ENCODE measurements around the gene KIRREL1.

KIRREL1 gene

GRCh38 chr1:157993147-157993917 is at the start of gene KIRREL1:
TSS of gene KIRREL1 (plus strand) at chr1:157993645. CDS start at chr1:157993677, 32 bp downstream.
- H3K4me3 ChIP-seq (ENCODE audit: insufficient read length, low read depth), result peak within 1 kb of the TSS; percentile 90
- TF ChIP-seq YY1 (IDR thresholded peaks at IDR 0.05; ENCODE audit: insufficient read depth, insufficient read length), result no peak
- no peak for TF ChIP-seq SUZ12 (IDR thresholded peaks at IDR 0.05; ENCODE audit: extremely low read depth, insufficient read depth, insufficient read length)
- no peak for TF ChIP-seq ZNF274 (IDR thresholded peaks at IDR 0.05; ENCODE audit: low read depth, low read length)
- no peak for DNase-seq (ENCODE audit: low read depth, low spot score)
- H3K27me3 ChIP-seq (ENCODE audit: insufficient read depth, insufficient read length), result peaks cover 3% of the 10 kb centered on the region
- H3K9ac ChIP-seq (ENCODE audit: insufficient read length, low read depth), result peak within 1 kb of the TSS; percentile 97
- H3K9me3 ChIP-seq (ENCODE audit: insufficient read depth, low read length), result no peaks in the 10 kb centered on the region
- peaks cover 13% of the 10 kb centered on the region for H3K4me1 ChIP-seq (ENCODE audit: insufficient read depth, insufficient read length)
- peaks cover 28% of the 10 kb centered on the region for H3K36me3 ChIP-seq (ENCODE audit: insufficient read depth, insufficient read length, low read length)

- no peak overlapping the region for H3K4me3 ChIP-seq (ENCODE audit: insufficient read length, low read depth)
- no peak for DNase-seq (ENCODE audit: low read depth, low spot score)
- TF ChIP-seq YY1 (IDR thresholded peaks at IDR 0.05; ENCODE audit: insufficient read depth, insufficient read length), result no peak
- TF ChIP-seq ZNF274 (IDR thresholded peaks at IDR 0.05; ENCODE audit: low read depth, low read length), result no peak
- TF ChIP-seq SUZ12 (IDR thresholded peaks at IDR 0.05; ENCODE audit: extremely low read depth, insufficient read depth, insufficient read length), result no peak
- no peaks in the 10 kb centered on the region for H3K36me3 ChIP-seq (ENCODE audit: insufficient read depth, insufficient read length, low read length)
- H3K9me3 ChIP-seq (ENCODE audit: insufficient read depth, low read length), result no peaks in the 10 kb centered on the region
- H3K9ac ChIP-seq (ENCODE audit: insufficient read length, low read depth), result no peak overlapping the region
- no peaks in the 10 kb centered on the region for H3K27me3 ChIP-seq (ENCODE audit: insufficient read depth, insufficient read length)
- no peaks in the 10 kb centered on the region for H3K4me1 ChIP-seq (ENCODE audit: insufficient read depth, insufficient read length)
Observed at GRCh38 chr1:157944663-157945280, 48.7 kb upstream of the KIRREL1 start.

- Histone ChIP-seq H3K27me3 (ENCODE audit: insufficient read depth, insufficient read length) (peaks cover 6% of the 10 kb centered on the region), H3K4me1 (ENCODE audit: insufficient read depth, insufficient read length) (no peaks in the 10 kb centered on the region), H3K9ac (ENCODE audit: insufficient read length, low read depth) (no peak overlapping the region), H3K9me3 (ENCODE audit: insufficient read depth, low read length) (no peaks in the 10 kb centered on the region), H3K4me3 (ENCODE audit: insufficient read length, low read depth) (no peak overlapping the region), H3K36me3 (ENCODE audit: insufficient read depth, insufficient read length, low read length) (no peaks in the 10 kb centered on the region)
- no peak for TF ChIP-seq ZNF274 (IDR thresholded peaks at IDR 0.05; ENCODE audit: low read depth, low read length)
- TF ChIP-seq YY1 (IDR thresholded peaks at IDR 0.05; ENCODE audit: insufficient read depth, insufficient read length), result no peak
- TF ChIP-seq SUZ12 (IDR thresholded peaks at IDR 0.05; ENCODE audit: extremely low read depth, insufficient read depth, insufficient read length), result no peak
- DNase-seq (ENCODE audit: low read depth, low spot score), result peak; percentile 79
Observed at GRCh38 chr1:157948312-157949073, 45.0 kb upstream of the KIRREL1 start.

- Histone ChIP-seq H3K36me3 (ENCODE audit: insufficient read depth, insufficient read length, low read length) (no peaks in the 10 kb centered on the region), H3K27me3 (ENCODE audit: insufficient read depth, insufficient read length) (peaks cover 6% of the 10 kb centered on the region), H3K9me3 (ENCODE audit: insufficient read depth, low read length) (no peaks in the 10 kb centered on the region), H3K4me3 (ENCODE audit: insufficient read length, low read depth) (no peak overlapping the region), H3K4me1 (ENCODE audit: insufficient read depth, insufficient read length) (no peaks in the 10 kb centered on the region), H3K9ac (ENCODE audit: insufficient read length, low read depth) (no peak overlapping the region)
- TF ChIP-seq ZNF274 (IDR thresholded peaks at IDR 0.05; ENCODE audit: low read depth, low read length) (no peak), YY1 (IDR thresholded peaks at IDR 0.05; ENCODE audit: insufficient read depth, insufficient read length) (no peak), SUZ12 (IDR thresholded peaks at IDR 0.05; ENCODE audit: extremely low read depth, insufficient read depth, insufficient read length) (no peak)
- no peak for DNase-seq (ENCODE audit: low read depth, low spot score)
Observed at GRCh38 chr1:157949074-157949354, 44.4 kb upstream of the KIRREL1 start.

GRCh38 chr1:157951230-157951629 is 42.2 kb upstream of the KIRREL1 start:
- Histone ChIP-seq H3K4me1 (ENCODE audit: insufficient read depth, insufficient read length) (no peaks in the 10 kb centered on the region), H3K9ac (ENCODE audit: insufficient read length, low read depth) (no peak overlapping the region), H3K36me3 (ENCODE audit: insufficient read depth, insufficient read length, low read length) (no peaks in the 10 kb centered on the region), H3K9me3 (ENCODE audit: insufficient read depth, low read length) (no peaks in the 10 kb centered on the region), H3K27me3 (ENCODE audit: insufficient read depth, insufficient read length) (peaks cover 6% of the 10 kb centered on the region), H3K4me3 (ENCODE audit: insufficient read length, low read depth) (no peak overlapping the region)
- no peak for DNase-seq (ENCODE audit: low read depth, low spot score)
- TF ChIP-seq YY1 (IDR thresholded peaks at IDR 0.05; ENCODE audit: insufficient read depth, insufficient read length), result no peak
- no peak for TF ChIP-seq SUZ12 (IDR thresholded peaks at IDR 0.05; ENCODE audit: extremely low read depth, insufficient read depth, insufficient read length)
- TF ChIP-seq ZNF274 (IDR thresholded peaks at IDR 0.05; ENCODE audit: low read depth, low read length), result no peak

GRCh38 chr1:157952601-157953000 is 40.8 kb upstream of the KIRREL1 start:
- no peaks in the 10 kb centered on the region for H3K36me3 ChIP-seq (ENCODE audit: insufficient read depth, insufficient read length, low read length)
- no peak overlapping the region for H3K9ac ChIP-seq (ENCODE audit: insufficient read length, low read depth)
- H3K4me3 ChIP-seq (ENCODE audit: insufficient read length, low read depth), result no peak overlapping the region
- H3K9me3 ChIP-seq (ENCODE audit: insufficient read depth, low read length), result no peaks in the 10 kb centered on the region
- peaks cover 6% of the 10 kb centered on the region for H3K27me3 ChIP-seq (ENCODE audit: insufficient read depth, insufficient read length)
- no peak for TF ChIP-seq ZNF274 (IDR thresholded peaks at IDR 0.05; ENCODE audit: low read depth, low read length)
- no peak for TF ChIP-seq YY1 (IDR thresholded peaks at IDR 0.05; ENCODE audit: insufficient read depth, insufficient read length)
- no peak for TF ChIP-seq SUZ12 (IDR thresholded peaks at IDR 0.05; ENCODE audit: extremely low read depth, insufficient read depth, insufficient read length)
- DNase-seq (ENCODE audit: low read depth, low spot score), result no peak
- H3K4me1 ChIP-seq (ENCODE audit: insufficient read depth, insufficient read length), result no peaks in the 10 kb centered on the region

- Histone ChIP-seq H3K9ac (ENCODE audit: insufficient read length, low read depth) (no peak overlapping the region), H3K27me3 (ENCODE audit: insufficient read depth, insufficient read length) (peaks cover 6% of the 10 kb centered on the region), H3K4me3 (ENCODE audit: insufficient read length, low read depth) (no peak overlapping the region), H3K4me1 (ENCODE audit: insufficient read depth, insufficient read length) (no peaks in the 10 kb centered on the region), H3K36me3 (ENCODE audit: insufficient read depth, insufficient read length, low read length) (no peaks in the 10 kb centered on the region), H3K9me3 (ENCODE audit: insufficient read depth, low read length) (no peaks in the 10 kb centered on the region)
- TF ChIP-seq YY1 (IDR thresholded peaks at IDR 0.05; ENCODE audit: insufficient read depth, insufficient read length), result no peak
- TF ChIP-seq ZNF274 (IDR thresholded peaks at IDR 0.05; ENCODE audit: low read depth, low read length), result no peak
- TF ChIP-seq SUZ12 (IDR thresholded peaks at IDR 0.05; ENCODE audit: extremely low read depth, insufficient read depth, insufficient read length), result no peak
- no peak for DNase-seq (ENCODE audit: low read depth, low spot score)
Observed at GRCh38 chr1:157955221-157955620, 38.2 kb upstream of the KIRREL1 start.

Data from NT2/D1 (cell line).